HFF-Myc (cell line): ENCODE measurements around the gene ZNF358.

Experiments
- DNase-seq: peaks from one replicate; pipeline ENCODE4 v3.0.0-alpha.2; 2011; ENCODE audit warnings: low read depth; ENCODE audit errors: extremely low read depth
- H3K4me3 ChIP-seq: replicated peaks from 2 replicates; pipeline ENCODE4 v1.5.1; 2011; ENCODE audit warnings: low read depth, mild to moderate bottlenecking, control low read depth, low read length
- CTCF ChIP-seq: IDR thresholded peaks from 2 replicates; pipeline ENCODE4 v1.5.1; 2012; ENCODE audit warnings: mild to moderate bottlenecking, low read depth, low read length, control low read depth; ENCODE audit errors: missing control alignments

ZNF358 gene

GRCh38 chr19:7500811-7501450, 15.0 kb upstream of the ZNF358 start:
- no peak for DNase-seq
- peak overlapping the region; percentile 37 for H3K4me3 ChIP-seq
- no peak for TF ChIP-seq CTCF

- no peak for DNase-seq
- TF ChIP-seq CTCF, result no peak
- no peak overlapping the region for H3K4me3 ChIP-seq
These were observed 13.4 kb upstream of the ZNF358 start for GRCh38 chr19:7502552-7502951.

GRCh38 chr19:7504684-7505083, 11.2 kb upstream of the ZNF358 start:
- TF ChIP-seq CTCF, result no peak
- DNase-seq, result no peak

GRCh38 chr19:7505288-7505681, 10.6 kb upstream of the ZNF358 start:
- TF ChIP-seq CTCF, result no peak
- H3K4me3 ChIP-seq, result no peak overlapping the region
- no peak for DNase-seq

More at GRCh38 chr19:7504684-7505083, 11.2 kb upstream of the ZNF358 start:
- H3K4me3 ChIP-seq, result no peak overlapping the region

GRCh38 chr19:7505682-7506384, 10.1 kb upstream of the ZNF358 start:
- no peak overlapping the region for H3K4me3 ChIP-seq
- DNase-seq, result no peak
- no peak for TF ChIP-seq CTCF

GRCh38 chr19:7506385-7507328, 9.2 kb upstream of the ZNF358 start:
- no peak for TF ChIP-seq CTCF
- no peak for DNase-seq
- H3K4me3 ChIP-seq, result no peak overlapping the region
